ENCODE results near the gene PRAC2. TPM values are rescaled to one million over a fixed set of nuclear protein-coding genes. Genes with fewer than 3 reads are reported as not detected.
"Not testable (repeated sequence)": the region's sequence is repeated elsewhere in the genome, so short reads cannot be mapped to it uniquely, and the experiment has no call there.

Gene PRAC2
- 0.48 TPM for polyA plus RNA-seq (2013, experiment 1 of 2; ENCODE audit: insufficient read length)
- polyA plus RNA-seq (2013, experiment 2 of 2; ENCODE audit: insufficient read length), result not detected

DNA sequence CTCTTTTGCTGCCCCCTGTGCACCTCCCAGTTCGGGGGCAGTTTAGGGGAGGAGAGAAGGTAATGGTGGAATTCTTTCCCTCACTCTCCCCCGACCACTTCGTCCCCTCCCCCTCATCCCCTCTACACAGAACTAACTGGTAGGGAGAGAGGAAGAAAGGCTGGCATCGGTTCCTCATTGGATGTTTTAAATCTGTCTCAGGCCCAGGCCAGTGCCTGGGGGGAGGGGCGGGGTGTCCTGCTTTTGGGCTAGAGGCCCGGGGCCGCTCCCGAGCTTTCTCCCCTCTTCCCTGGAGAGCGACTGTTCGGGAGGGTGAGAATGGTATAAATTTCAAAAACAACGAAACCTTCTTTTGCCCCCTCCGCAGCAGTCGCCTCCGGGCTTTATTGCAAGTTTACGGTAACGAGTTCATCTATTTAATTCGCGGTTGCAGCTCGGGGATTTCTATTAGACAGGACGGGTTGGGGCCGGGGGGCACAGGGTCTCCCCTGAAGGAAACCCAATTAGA is at the start of gene PRAC2:
PRAC2 (plus strand) TSS at position 271 of the 508 bp plus-strand sequence. CDS start 1,226 bp downstream, outside the sequence.
- peak; percentile 28 for DNase-seq

DNA sequence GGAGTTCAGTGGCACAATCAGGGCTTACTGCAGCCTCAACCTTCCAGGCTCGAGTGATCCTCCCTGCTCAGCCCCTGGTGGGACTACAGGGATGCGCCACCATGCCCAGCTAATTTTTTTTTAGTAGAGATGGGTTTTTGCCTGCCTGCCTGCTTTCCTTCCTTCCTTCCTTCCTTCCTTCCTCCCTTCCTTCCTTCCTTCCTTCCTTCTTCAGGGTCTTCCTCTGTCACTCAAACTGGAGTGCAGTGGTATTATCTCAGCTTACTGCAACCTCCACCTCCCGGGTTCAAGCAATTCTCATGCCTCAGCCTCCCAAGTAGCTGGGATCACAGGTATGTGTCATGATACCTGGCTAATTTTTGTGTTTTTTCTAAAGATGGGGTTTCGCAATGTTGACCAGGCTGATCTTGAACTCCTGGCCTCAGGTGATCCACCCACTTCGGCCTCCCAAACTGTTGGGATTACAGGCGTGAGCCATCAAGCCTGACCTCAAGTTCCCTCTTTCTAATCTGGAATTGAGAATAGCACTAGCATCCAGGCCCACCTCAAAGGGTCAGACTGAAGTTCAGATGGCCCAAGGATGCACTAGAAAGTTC is 45.9 kb upstream of the PRAC2 start:
- no peak for DNase-seq

DNA sequence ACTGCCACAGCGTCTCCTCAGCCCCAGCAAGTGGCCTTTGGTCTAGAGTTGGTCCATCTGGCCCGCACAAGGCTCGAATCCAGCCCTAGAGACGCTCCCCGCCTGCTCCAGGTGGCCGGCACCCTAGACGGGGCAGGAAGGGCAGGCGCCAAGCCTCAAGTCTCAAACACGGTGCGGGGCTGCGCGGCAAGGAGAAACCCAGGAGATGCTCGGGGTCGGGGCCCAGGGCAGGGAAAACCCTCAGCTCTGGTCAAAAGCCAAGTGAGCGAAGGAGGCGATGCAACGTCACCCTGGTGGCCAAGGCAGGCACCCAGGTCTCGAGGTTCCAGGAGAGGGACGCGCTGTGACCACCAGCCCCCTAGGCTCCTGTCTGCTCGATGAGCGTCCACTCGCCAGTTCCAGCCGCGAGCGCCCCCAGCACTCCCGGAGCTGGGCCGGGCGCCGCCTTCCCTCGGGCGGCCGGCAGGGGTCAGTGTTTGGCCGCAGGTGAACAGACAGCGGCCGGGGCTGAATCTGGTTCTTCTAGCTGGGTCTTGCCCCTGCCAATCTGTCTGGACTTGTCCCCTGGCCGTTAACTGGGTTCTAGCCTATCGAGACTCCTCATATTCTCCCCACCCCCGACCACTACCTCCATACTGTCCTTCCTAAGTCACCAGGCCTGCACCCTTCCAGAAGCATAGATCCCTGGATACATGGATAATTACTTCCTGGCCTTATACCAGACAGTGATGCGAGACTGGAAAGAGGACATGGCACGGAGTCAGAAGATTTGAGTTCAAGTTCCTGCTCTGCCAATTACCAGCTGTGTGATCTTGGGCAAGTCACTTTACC is 44.6 kb upstream of the PRAC2 start:
- peak; percentile 51 for DNase-seq

DNA sequence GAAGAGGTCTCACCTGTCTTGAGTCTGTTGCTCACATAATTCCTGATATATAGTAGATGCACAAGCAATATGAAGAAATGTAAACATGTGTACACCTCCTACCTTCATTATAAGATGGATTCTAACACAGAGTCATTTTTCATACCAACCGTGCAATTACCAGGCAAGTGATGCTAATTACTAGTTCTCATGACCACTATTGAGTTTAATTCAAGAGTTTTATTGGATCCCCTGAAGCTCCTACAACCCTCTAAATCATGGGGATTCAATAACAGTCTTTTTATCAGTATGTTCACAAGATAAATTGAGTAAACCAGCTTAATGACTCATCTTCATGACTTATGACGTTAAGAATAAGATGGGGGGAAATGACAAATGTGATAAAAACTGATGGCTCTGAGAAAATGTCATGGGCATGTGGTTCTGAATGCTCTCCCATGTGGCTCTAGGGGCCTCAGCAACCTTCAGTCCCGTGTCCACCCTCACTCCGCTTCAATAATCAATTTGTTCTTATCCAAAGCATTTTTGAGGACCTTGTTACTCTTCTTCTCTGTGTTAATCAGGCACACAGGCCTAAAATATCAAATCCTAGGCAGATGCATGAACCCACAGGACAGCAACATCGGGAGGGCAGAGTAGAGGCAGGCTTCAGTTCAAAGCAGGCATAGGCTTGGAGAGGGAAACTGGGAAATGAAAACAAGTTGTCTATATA is 43.4 kb upstream of the PRAC2 start:
- DNase-seq, result peak; percentile 8

DNA sequence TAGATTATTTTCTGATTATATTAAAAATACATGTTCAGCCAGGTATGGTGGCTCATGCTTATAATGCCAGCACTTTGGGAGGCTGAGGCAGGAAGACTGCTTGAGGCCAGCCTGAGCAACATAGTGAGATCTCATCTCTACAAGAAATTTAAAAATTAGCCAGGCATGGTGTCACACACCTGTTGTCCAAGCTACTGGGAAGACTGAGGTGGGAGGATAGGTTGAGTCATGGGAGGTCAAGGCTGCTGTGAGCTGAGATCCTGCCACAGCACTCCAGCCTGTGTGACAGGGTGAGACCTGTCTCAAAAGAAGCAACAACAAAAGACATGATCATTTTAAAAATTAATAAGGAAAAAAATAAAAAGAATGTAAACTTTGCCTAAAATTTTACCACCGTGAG is 41.4 kb upstream of the PRAC2 start:
- DNase-seq, result no peak

DNA sequence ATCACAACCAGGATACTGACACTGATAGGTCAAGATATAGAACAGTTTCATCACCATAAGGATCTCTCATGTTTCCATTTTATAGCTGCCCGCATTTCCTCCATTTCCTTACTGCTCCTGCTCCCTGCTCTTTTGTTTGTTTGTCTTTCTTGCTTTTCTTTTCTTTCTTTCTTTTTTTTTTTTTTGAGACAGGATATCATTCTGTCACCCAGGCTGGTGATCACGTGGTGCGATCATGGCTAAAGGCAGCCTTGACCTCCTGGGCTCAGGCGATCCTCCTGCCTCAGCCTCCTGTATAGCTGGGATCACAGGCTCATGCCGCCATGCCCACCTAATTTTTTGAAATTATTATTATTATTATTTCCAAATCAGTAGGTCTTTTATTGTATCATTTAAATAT is 32.3 kb upstream of the PRAC2 start:
- no peak for DNase-seq

DNA sequence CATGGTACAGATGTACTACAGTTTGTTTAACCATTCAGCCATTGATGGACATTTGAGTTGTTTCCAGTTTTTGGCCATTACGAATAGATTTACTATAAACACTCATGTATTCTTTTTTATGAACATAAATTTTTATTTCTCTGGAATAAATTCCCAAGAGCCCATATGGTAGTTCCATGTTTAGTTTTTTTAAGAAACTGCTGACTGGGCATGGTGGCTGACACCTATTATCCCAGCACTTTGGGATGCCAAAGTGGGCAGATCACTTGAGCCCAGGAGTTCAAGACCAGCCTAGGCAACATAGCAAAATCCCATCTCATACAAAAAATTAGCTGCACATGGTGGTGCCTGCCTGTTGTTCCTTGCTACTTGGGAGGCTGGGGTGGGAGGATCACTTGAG is 30.9 kb upstream of the PRAC2 start:
- DNase-seq, result no peak

DNA sequence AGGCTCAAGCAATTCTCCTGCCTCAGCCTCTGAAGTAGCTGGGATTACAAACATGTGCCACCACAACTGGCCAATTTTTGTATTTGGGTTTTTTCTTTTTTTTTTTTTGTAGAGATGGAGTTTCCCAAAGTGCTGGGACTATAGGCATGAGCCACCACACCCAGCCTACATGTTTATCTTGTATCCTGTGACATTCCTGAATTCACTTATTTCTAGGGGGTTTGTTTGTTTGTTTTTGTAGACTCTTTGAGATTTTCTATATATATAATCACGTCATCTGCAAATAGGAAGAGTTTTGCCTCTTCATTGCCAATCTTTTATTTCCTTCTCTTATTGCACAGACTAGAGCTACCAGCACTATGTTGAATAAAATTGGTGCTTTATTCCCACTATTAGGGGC is 29.8 kb upstream of the PRAC2 start:
- no peak for DNase-seq

DNA sequence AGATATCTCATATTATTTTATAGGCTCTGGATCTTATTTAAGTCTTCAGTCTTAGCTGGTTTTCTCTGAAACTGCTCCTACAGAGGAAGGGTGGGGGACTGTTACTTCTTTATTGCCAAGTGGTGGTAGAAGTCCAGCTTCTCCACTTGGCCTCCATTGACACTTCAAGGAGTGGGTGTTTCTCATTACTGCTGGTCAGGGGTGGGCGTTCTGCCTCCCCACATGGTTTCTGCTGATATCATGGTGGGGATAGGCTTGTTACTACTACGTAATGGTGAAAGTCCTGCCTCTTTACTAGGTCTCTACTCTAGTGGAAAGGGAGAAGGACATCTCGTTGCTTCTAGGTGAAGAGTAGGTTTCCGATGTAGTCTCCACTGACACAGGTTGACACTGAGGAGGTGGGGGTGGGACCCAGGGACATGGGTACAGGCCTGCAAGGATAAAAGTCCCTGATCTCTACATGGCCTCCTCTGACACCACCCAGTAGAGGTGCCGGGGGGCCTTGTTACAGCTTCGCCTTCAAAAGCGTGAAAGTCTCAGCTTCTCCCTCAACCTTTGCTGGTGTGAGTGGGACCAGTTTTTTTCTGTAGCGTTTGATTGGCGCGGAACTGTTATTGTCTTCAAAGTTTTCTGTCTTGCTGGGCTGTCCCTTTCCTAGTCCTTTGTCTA is 21.0 kb upstream of the PRAC2 start:
- DNase-seq, result no peak

DNA sequence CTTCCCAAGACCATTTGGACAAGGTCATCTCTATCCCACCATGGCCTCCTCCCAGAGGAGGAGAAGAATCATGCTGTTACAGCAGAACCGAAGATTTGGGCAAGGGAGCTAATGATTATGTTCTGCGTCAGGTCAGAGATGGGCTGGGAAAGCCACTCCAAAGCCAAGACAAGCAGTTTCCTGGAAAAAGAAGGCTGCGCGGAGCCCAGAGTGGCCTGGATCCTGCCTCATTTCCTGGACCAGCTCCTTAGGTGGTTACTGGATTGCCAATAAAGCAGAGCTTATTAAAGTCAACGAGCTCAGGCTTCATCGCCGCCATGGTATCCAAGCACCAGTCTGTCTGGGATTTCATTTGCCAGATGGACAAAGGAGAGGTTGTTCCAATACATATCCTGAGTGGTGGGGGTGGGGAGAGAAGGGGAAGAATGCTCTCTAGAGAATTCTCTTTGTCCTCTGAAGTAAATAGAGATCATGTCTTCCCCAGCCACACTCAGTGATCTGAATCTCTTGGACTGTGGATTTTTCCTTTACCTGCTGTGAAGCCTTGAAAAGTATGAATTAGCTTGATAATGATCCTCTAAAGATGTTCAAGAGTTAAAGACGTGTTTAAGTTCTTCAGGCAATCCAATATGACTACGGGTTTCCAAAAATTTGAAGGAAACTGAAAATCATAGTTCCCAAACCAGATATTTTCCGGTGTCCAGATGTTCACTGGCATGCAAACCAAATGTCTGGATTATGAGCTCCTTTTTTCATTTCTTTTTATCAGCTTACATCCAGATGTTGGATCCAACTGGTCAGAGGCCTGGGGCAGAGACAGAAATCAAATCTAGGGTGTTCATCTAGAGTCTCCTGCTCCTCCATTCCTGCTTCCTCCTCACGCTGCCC is 18.4 kb upstream of the PRAC2 start:
- DNase-seq, result no peak

DNA sequence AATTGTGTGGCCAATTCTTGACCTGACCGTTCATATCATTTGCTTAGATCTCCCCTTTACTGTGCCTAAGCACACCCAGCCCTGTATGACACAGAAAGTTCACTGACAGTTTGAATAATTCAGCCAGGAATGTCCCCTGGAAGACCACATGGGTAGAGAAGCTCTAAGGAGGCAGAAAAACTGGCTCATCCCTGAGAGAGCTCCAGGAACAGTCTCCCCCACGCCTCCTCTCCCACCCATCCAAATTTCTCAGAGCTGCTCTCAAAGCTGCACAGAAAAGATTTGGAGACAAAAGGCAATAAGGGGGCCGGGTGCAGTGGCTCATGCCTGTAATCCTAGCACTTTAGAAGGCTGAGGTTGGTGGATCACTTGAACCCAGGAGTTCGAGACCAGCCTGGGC is 11.9 kb upstream of the PRAC2 start:
- no peak for DNase-seq

DNA sequence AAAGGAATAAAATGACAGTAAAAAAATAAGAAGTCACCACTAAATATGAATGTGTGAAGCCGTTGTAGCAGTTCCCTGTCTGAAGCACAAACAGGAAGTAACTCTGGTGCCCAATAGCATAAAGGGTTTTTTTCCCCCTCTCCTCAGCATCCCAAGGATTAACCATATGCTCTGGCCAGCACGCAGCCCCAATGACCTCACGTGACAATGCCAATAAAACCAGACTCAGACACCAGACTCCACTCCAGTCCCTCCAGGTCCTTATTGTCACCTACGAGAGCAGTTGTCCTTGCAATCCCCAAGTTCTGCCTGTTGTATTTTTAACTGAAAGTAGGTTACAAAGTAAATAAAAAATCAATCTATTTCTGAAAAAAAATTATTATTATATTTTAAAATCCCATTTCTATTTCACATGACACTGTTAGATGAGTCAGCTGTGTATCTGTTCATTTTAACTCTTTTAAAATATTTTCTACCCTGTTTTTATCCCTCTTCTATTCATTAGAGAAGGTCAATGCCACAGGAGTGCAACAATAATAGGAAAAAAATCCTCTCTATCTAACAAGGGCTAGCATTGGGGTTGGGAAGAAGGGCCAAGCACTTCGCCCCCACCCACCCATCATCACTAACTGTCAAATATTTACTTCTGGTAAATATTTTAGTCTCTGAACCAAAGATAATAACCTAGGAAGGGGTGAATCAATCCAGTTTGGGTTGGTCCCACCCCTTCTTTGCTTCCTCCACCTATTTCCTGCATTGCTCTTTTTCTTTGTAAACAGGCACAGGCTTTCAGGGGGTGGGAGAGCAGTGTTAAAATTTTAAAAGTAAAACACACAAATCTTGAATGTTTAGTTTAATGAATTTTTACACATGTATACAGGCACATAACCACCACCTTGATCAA is 7.2 kb upstream of the PRAC2 start:
- no peak for DNase-seq

DNA sequence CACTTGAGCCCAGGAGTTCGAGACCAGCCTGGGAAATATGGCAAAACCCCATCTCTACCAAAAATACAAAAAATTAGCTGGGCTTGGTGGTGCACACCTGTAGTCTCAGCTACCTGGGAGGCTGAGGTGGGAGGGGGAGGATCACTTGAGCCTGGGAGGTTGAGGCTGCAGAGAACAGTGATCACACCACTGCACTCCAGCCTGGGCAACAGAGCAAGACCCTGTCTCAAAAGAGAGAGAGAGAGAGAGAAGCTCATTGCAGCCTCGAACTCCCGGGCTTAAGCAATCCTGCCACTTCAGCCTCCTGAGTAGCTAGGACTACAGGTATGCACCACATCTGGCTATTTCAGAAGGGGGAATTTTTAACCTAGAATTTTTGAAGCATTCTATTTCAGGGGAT is 6.4 kb upstream of the PRAC2 start:
- DNase-seq, result not testable (repeated sequence)

DNA sequence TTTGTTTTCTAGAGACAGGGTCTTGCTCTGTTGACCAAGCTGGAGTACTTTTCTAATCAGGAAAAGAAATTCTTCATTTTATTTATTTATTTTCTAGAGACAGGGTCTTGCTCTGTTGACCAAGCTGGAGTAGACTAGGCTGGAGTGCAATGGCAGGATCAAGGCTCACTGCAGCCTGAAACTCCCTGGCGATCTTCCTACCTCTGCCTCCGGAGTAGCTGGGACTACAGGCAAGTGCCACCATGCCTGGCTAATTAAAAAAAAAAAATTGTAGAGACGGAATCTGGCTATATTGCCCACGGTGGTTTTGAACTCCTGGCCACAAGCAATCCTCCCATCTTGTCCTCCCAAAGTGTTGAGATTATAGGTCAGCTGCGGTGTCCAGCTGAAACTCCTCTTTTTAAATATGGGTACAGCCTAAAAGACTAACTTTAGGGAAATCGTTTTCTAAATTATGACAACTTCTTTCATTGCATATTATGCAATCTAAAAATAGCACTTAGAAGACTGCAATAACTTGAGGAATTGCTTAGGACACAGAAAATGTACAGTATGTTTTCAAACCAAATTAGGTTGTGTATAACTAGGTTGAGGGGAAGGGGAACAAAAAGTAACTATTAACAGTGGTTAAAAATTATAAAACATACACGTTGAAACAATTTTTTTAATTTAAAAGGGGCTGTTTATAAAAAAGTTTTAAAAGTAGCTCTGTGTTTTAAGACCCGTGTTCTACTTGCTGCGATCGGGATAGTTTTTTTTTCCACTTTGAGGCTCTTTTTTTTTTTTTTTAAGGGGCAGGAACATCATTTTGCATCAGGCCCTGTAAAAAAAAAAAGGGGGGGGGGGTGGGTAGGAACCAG is 5.4 kb upstream of the PRAC2 start:
- peak; percentile 13 for DNase-seq

DNA sequence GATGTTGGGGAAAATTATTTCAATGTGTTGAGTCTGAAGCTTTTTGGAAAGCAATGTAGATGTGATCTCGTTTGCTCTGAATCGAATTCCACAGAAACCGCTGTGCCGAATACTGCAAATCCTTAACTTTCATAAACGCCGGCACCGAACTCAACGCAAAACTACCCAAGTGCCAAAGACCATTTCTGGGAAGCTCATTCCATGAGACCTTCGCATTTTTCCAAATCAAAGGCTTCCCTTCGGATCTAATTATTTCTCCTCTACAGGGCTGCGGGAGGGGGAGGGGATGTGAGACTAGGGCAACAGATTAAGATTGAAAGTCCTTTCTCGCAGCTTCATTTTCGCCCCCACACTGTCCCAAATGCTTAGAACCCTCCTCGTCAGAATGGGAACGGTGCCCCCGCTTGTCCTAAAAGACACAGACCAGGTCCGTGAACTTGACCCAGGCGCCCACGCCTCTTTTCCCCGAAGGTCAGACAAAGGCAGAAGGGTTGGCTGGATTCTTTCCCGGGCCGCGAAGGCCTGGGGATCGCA is 4.7 kb upstream of the PRAC2 start:
- DNase-seq, result peak; percentile 49

DNA sequence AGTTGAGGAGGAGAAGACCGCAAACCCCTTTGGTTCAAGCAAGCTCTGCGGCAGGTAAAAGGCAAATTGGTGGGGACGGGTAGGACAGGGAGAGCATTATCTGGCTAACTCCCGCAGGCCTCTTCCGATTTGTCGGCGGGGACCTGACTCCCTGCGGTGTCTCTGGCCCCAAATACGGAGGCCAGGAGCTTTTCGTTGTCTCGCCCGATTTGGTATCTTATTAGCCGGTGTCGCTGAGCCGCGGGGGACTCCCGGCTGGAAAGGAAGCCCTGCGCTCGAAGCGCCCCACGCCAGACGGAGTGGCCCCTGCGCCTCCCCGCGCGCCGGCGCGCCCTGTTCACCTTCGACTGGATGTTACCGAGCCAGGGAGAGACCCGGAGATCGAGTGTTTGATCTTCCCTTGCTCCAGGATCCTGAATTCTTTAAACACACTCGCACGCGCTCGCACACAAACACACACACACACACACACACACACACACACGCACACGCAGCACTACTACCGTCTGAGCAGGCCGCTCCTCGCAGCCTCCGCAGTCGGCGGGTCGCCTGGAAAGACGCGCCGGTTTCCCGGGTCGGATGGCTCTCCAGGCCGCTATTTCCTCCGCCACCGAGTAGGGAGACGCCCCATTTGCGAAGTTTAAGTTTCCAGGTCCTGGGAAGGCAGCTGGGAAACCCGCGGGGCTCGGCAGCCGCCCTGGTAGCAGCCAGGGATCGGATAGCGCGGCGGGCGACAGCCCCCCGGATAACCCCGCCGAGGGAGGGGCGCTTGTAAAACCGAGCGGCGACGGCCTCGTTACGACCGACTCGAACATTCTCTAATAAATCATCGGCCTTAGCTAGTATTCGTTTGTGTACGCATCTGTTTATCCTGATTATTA is 4.0 kb upstream of the PRAC2 start:
- peak; percentile 36 for DNase-seq

DNA sequence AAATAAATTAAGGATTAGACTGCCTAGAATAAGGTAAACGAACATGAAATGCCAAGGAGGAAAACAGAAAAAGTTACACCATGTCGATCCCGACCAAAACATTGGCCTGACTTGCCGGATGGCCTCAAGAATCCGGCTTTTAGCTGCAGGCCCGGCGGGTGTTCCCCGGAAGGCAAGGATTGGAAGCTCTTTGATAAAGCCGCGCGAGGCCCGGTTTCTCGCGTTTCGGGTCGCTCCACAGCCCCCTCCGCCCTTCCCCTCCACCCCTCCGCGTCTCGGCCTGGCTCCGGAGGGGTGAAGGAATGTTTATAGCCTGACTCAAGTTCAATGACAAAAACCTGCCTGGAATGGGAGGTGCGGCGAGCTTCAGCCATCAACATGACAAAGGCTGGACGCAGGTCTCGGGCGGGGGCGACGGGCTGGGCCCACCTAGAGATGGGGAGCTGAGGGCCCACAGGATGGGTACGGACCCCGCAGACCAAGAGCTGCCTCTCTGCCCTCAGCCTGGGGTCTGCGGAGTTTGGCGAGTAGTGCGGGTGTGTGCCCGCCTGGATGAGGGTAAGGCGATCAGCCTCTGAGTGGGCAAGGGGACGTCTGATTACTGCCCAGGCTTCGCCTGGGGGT is 3.2 kb upstream of the PRAC2 start:
- peak; percentile 65 for DNase-seq

All from fibroblast of skin of back (primary cell).